ENCODE data around the gene UMOD.

The UMOD gene

DNA sequence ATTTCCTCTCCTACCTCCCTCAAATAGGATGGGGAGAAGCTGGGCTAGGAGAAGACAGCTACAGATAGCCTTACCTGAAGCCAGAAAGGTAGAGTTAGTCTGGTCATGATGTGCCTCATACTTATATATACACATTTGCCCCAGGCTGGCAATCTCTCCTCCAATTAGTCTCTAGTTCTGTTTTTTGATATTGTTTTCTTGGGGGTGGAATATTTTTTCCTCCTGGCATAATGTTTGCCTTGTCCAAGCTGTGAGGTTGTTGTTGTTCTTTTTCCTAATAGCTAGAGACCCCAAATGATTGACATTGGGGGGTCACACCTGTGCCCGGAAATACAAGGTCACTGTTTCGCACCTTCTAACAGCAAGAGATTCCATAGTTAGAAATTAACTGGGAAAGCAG lies at the start of gene UMOD:
Gene UMOD, minus strand, starts transcription at position 101 of the 400 bp plus-strand sequence. CDS start 1,978 bp downstream, outside the sequence.
- H3K27me3 ChIP-seq, result no peaks in the 10 kb centered on the region
- H3K4me2 ChIP-seq, result no peak within 1 kb of the TSS
- H4K20me1 ChIP-seq, result no peaks in the 10 kb centered on the region
- H3K27ac ChIP-seq, result no peak within 1 kb of the TSS
- no peak within 1 kb of the TSS for H3K9ac ChIP-seq
- no peak within 1 kb of the TSS for H3K4me3 ChIP-seq
- no peaks in the 10 kb centered on the region for H3K4me1 ChIP-seq
- no peaks in the 10 kb centered on the region for H3K9me3 ChIP-seq (replicated peaks in 1 of 11)
- H3K36me3 ChIP-seq, result no peaks in the 10 kb centered on the region
- no peak for TF ChIP-seq Cebpa-rat (IDR thresholded peaks at IDR 0.05)

DNA sequence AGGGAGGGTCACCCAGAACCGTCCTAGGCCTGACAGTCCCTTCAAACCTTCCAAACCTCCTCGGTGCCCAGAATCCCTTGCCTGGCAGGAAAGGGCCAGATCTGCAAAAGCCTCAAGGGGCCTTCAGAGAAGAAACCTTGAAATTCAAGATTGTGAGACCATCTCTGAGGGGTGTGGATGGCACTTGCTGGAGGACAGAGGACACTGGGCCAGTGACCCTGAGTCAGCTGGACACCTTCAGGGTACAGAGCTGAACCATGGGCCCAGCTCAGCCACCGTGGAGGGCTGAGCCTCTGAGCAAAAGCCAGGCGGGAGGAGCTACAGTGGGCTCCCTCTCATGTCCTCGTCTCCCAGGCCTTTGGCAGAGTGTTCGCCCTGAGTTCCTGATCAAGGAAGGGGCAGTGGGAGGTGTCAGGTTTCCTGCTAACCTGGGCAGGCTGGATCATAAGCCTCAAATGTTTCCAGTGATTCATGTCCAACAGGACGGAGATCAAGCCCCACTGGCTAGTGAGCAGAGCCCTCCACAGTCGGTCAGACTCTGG lies 49.0 kb upstream of the UMOD start:
- Histone ChIP-seq H3K4me3 (no peak overlapping the region), H4K20me1 (no peaks in the 10 kb centered on the region), H3K27ac (no peak overlapping the region), H3K4me2 (no peak overlapping the region), H3K27me3 (no peaks in the 10 kb centered on the region), H3K4me1 (no peaks in the 10 kb centered on the region), H3K36me3 (no peaks in the 10 kb centered on the region), H3K9me3 (replicated peaks in 1 of 11) (no peaks in the 10 kb centered on the region), H3K9ac (no peak overlapping the region)
- TF ChIP-seq Cebpa-rat (IDR thresholded peaks at IDR 0.05), result no peak

DNA sequence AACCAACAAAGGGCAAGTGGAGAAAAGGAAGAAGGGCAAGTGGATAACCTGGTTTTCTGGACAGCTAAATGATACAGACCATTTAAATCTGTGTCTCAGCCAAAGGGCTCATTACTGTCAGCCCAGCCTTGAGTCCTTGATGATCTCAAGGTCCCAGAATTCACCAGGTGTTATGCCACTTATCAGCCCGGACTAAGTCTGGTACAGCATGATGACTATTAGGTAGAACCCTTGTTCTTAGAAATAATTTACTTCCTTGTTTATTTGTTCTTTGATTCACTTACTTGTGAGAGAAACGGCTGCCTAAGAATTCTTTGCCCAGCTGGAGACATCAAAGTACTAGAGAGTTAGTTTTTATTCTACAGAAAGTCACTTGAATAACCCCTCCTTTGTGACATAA lies 48.6 kb upstream of the UMOD start:
- Histone ChIP-seq H3K4me2 (no peak overlapping the region), H3K4me3 (no peak overlapping the region), H3K4me1 (no peaks in the 10 kb centered on the region), H3K9ac (no peak overlapping the region), H3K27ac (no peak overlapping the region), H3K27me3 (no peaks in the 10 kb centered on the region), H3K36me3 (no peaks in the 10 kb centered on the region), H4K20me1 (no peaks in the 10 kb centered on the region), H3K9me3 (replicated peaks in 1 of 11) (no peaks in the 10 kb centered on the region)
- TF ChIP-seq Cebpa-rat (IDR thresholded peaks at IDR 0.05), result no peak

DNA sequence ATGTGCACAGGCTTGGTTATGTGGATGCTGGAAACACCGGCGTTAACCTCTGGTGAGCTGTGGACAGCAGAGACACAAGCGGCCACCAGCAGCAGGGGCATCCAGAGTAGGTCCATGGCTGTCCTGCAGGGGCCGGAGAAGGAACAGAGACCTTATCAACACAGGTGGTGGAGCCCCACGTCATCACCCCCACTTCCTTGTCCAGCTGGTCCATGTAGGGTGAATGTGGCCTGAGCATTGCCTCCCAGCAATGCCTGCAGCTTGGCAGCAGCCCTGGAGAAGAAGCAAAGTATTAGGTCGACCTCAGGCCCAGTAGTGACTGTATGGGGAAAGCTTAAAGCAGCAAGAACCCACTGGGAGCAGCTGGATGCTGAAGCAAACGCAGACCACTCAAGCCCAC lies 46.7 kb upstream of the UMOD start:
- no peaks in the 10 kb centered on the region for H3K9me3 ChIP-seq (replicated peaks in 1 of 11)
- H3K36me3 ChIP-seq, result no peaks in the 10 kb centered on the region

DNA sequence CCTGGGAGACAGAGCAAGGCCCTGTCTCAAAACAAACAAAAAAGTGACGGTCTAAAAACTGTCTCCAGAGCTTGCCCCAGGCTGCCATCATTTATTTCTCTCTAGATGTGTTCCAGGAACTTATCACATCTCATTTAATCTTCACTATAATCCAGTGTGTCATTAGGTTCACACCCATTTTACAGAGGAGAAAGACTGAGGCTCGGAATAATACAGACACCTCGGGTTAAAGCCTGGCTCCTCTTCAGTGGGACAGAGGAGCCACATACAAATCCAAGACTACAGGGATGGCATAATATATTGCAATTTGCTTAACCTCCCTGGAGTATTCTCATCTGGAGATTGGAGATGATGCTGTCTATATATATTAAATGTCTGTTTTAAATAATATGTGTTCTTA lies 46.1 kb upstream of the UMOD start:
- H3K36me3 ChIP-seq, result no peaks in the 10 kb centered on the region
- H3K27me3 ChIP-seq, result no peaks in the 10 kb centered on the region
- no peak overlapping the region for H3K27ac ChIP-seq
- H3K9ac ChIP-seq, result no peak overlapping the region
- no peak for TF ChIP-seq Cebpa-rat (IDR thresholded peaks at IDR 0.05)
- H3K9me3 ChIP-seq (replicated peaks in 1 of 11), result no peaks in the 10 kb centered on the region
- H3K4me3 ChIP-seq, result no peak overlapping the region
- H3K4me2 ChIP-seq, result no peak overlapping the region
- no peaks in the 10 kb centered on the region for H4K20me1 ChIP-seq
- no peaks in the 10 kb centered on the region for H3K4me1 ChIP-seq

More for the DNA sequence above, 46.7 kb upstream of the UMOD start:
- no peak overlapping the region for H3K27ac ChIP-seq
- no peaks in the 10 kb centered on the region for H3K27me3 ChIP-seq
- H4K20me1 ChIP-seq, result no peaks in the 10 kb centered on the region
- H3K4me1 ChIP-seq, result no peaks in the 10 kb centered on the region
- no peak overlapping the region for H3K9ac ChIP-seq
- no peak for TF ChIP-seq Cebpa-rat (IDR thresholded peaks at IDR 0.05)
- H3K4me3 ChIP-seq, result no peak overlapping the region
- no peak overlapping the region for H3K4me2 ChIP-seq

DNA sequence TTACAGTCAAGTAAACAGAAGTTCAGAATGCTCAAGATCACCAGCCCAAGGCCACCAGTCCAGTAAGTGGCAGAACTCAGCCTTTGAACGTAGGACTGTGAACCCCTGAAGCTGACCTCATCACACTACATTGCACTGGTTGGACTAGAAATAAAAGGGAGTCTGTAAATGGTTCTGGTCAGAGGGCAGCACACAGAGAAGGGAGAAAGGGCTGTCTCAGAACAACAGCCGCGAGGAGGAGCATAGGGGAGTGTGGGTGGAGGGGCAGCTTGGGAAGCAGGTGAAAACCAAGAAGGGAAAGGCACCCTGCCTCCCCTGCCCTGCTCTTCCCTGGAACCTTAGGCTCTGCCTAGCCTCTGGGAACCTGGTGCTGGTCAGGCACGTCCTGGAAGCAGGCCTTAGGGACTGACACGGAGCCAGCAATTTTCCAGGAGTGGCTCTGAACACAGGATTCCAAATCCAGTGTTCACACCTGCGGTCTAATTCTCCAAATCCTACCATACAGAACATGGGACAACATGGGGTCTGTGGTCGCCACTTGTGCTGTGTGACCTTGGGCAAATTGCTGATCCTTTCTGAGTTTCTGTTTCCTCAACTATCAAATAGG lies 45.1 kb upstream of the UMOD start:
- H3K36me3 ChIP-seq, result no peaks in the 10 kb centered on the region
- no peak overlapping the region for H3K4me2 ChIP-seq
- no peak overlapping the region for H3K27ac ChIP-seq
- H4K20me1 ChIP-seq, result no peaks in the 10 kb centered on the region
- TF ChIP-seq Cebpa-rat (IDR thresholded peaks at IDR 0.05), result no peak
- H3K9me3 ChIP-seq (replicated peaks in 1 of 11), result no peaks in the 10 kb centered on the region
- peaks cover 0 to 1% (median 0%) of the 10 kb centered on the region in 10 experiments; a peak in 1 of 20 replicates for H3K4me1 ChIP-seq
- no peak overlapping the region for H3K4me3 ChIP-seq
- H3K27me3 ChIP-seq, result no peaks in the 10 kb centered on the region
- no peak overlapping the region for H3K9ac ChIP-seq

DNA sequence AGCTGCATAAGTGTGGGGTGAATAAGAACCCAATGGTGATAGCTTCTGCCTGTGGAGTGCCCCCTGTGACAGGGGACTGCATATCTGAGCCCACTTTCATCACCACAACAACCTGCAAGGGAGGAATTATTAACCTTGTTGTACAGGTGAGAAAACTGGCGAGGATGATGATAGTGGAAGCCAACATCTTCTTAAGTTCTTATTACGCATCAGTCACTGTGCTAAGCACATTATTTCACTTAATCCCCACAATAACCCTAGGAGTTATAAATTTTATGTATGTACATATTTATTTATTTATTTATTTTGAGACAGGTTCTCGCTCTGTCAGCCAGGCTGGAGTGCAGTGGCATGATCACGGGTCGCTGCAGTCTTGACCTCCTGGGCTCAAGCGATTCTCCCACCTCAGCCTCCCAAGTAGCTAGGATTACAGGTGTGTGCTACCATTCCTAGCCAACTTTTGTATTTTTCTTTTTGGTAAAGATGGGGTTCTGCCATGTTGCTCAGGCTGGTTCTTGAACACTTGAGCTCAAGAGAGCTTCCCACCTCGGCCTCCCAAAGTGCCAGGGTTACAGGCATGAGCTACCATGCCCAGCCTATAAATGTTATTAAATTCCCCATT lies 44.4 kb upstream of the UMOD start:
- Histone ChIP-seq H3K27me3 (no peaks in the 10 kb centered on the region), H3K4me1 (peaks cover 0 to 7% (median 0%) of the 10 kb centered on the region in 10 experiments; a peak in 1 of 20 replicates), H3K9ac (no peak overlapping the region), H3K36me3 (no peaks in the 10 kb centered on the region), H4K20me1 (no peaks in the 10 kb centered on the region), H3K27ac (no peak overlapping the region), H3K4me3 (no peak overlapping the region), H3K9me3 (replicated peaks in 1 of 11) (no peaks in the 10 kb centered on the region), H3K4me2 (no peak overlapping the region)
- 0 out of 22 replicates have a peak, but pooled peaks of 2 of the 11 experiments have one; percentile 18 to 30 for TF ChIP-seq Cebpa-rat (IDR thresholded peaks at IDR 0.05)

DNA sequence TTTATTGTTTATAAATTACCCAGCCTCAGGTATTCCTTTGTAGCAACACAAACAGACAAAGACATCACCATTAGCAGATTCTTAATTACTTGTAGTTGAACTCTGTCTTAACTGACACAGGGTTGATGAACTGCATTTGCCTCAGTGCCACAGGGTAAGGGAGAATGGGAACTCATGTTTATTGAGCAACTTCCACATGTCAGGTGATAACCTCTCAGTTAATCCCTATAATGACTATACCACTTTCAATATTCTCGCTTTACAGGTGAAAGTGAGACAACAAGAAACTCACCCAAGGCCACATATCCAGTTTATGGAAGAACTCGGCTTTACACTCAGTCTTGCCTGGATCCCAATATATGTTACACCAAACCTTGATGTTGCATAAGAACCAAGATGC lies 43.4 kb upstream of the UMOD start:
- H3K9me3 ChIP-seq (replicated peaks in 1 of 11), result no peaks in the 10 kb centered on the region
- H3K27me3 ChIP-seq, result no peaks in the 10 kb centered on the region
- H3K4me3 ChIP-seq, result no peak overlapping the region
- H3K27ac ChIP-seq, result no peak overlapping the region
- no peak overlapping the region for H3K4me2 ChIP-seq
- no peak for TF ChIP-seq Cebpa-rat (IDR thresholded peaks at IDR 0.05)
- H3K36me3 ChIP-seq, result no peaks in the 10 kb centered on the region
- peaks cover 0 to 7% (median 0%) of the 10 kb centered on the region in 10 experiments; a peak in 1 of 20 replicates for H3K4me1 ChIP-seq
- H3K9ac ChIP-seq, result no peak overlapping the region
- H4K20me1 ChIP-seq, result no peaks in the 10 kb centered on the region

DNA sequence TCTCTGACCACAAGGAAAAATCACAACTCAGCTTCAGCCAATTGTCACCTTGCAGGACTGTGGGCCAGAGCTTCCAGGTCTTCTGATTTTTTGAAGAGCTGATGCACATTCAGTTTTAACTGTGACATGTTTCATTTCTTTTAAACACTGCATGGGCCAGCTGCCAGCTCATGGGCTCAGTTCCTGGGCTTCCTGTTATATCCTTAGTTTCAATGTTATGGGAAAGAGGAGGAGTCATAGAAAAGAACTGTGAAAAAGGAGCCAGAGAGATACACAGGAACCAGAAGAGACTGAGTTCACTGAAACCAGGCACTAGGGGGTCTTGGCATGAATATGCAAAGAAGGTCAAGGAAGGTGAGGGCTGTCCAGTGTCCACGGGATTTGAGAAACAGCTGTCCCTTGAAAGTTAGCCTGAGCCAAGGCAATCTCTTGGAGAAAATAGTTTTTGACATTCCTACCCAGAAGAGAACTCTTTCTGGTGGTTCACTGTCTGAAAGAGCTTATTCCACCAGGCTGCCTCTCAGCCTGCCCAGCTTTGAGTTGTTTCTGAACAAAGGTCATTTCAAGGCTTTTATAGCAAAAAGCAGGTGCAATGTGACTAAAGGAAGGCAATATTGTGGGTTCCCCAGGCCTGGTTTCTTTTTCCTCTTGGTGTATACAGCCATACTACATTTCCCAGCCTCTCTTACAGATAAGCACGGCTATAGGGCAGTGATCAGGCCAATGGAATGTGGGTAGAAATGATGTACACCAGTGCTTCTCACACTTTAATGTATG lies 41.5 kb upstream of the UMOD start:
- no peak overlapping the region for H3K4me2 ChIP-seq
- H3K27ac ChIP-seq, result no peak overlapping the region
- no peaks in the 10 kb centered on the region for H3K9me3 ChIP-seq (replicated peaks in 1 of 11)

More for the DNA sequence above, 41.5 kb upstream of the UMOD start:
- no peaks in the 10 kb centered on the region for H3K27me3 ChIP-seq
- H3K9ac ChIP-seq, result no peak overlapping the region
- H3K4me3 ChIP-seq, result no peak overlapping the region
- no peaks in the 10 kb centered on the region for H3K36me3 ChIP-seq
- no peak for TF ChIP-seq Cebpa-rat (IDR thresholded peaks at IDR 0.05)
- peaks cover 0 to 7% (median 0%) of the 10 kb centered on the region in 10 experiments; a peak in 1 of 20 replicates for H3K4me1 ChIP-seq
- H4K20me1 ChIP-seq, result no peaks in the 10 kb centered on the region

Measured in BLaER1 treated with 17β-estradiol and CSF1 and Interleukin-3, amounts not matched to agents 10 nM and 100 nM (cell line).